ENCODE measurements around the gene HUS1.

Gene HUS1

DNA sequence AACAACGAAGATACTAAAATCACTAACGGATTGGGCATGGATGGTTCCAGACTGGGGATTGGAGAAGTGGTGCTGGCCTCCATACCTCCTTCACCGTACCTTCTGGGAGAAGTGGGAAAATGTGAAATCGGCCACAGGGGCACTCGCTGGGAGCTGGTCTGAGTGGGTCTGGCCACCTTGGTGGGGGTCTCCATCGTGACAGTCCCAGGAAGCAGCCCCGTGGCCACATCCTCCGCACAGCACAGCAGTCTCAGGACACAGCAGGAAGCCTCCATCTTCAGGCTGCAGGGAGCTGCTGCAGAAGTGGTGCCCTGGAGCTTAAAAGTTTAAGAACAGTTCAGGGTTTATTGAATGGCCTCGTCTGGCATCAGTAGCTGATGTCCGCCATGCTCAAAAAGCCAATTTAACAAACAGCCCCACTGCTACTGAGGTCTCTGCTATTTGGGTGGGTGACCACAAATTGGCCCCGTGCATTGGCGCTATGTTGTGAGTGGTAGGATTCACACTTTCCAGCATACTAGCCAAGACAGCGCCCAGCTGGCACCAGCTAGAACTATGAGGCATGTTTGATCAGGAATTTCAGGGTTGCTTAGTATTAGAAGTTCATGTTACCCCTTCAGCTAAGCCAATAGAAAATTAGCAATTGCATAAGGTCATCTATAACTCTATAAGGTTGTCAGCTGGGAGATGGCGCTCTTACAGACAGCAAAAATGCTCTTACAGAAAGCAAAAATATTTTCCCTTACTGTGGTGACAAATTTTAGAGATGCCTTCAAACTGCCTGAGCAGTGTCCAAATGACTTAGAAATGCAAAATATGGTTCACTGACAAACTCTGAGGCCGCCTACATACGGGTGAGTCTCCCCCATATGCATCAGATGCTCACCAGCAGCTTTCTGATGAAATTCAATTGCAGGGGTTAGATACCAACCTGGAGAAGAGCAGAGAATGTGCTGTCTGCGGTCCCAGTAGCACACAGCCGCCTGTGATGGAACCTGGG is 48.1 kb downstream of the HUS1 start:
- TF ChIP-seq GATA3 (IDR thresholded peaks at IDR 0.05; ENCODE audit: low read depth, low read length) = no peak
- no peak for TF ChIP-seq GATA2 (IDR thresholded peaks at IDR 0.05; ENCODE audit: low read depth, low read length)

DNA sequence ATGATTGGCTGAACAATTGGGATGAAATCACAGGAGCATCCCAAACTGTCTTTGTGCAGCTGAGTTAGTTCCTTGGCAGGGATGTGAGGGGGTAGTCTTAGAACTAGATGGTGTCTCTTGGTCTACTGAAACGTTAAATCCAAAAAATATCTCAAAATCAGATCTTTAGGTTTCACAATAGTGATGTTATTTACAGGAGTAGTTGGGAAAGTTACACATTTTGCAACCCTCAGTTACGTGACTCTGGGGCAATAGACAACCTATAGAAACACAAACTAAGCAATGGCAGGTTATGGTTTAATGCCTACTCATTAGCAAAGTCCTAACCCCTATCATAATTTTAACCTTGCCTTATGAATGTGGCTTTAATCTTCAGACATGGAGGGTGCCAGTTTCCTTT is 55.1 kb downstream of the HUS1 start:
- no peak for TF ChIP-seq GATA2 (IDR thresholded peaks at IDR 0.05; ENCODE audit: low read depth, low read length)
- TF ChIP-seq GATA3 (IDR thresholded peaks at IDR 0.05; ENCODE audit: low read depth, low read length) = no peak

- peak; percentile 53; the same call in 1 of the 2 replicates for TF ChIP-seq GATA2 (IDR thresholded peaks at IDR 0.05; ENCODE audit: low read depth, low read length)
Observed at GRCh38 chr7:47916514-47916913, 62.9 kb downstream of the HUS1 start.

- TF ChIP-seq GATA3 (IDR thresholded peaks at IDR 0.05; ENCODE audit: low read depth, low read length) (no peak), GATA2 (IDR thresholded peaks at IDR 0.05; ENCODE audit: low read depth, low read length) (no peak)
Observed at GRCh38 chr7:47915616-47915976, 63.8 kb downstream of the HUS1 start.

- TF ChIP-seq GATA3 (IDR thresholded peaks at IDR 0.05; ENCODE audit: low read depth, low read length) = no peak
- no peak for TF ChIP-seq GATA2 (IDR thresholded peaks at IDR 0.05; ENCODE audit: low read depth, low read length)
Observed at GRCh38 chr7:47914717-47915615, 64.4 kb downstream of the HUS1 start.
